A204.1 (cell line): ENCODE results near the gene FAM89B.

Experiments
- FAIRE-seq: peaks from 2 replicates; lab custom pipeline; 2012; peaks lifted over from hg19 to GRCh38; lab: Jason Lieb, UNC

Gene FAM89B

GRCh38 chr11:65574811-65575567, 2.7 kb downstream of the FAM89B start:
- no peak for FAIRE-seq

GRCh38 chr11:65575568-65576231, 3.4 kb downstream of the FAM89B start, which contains the start of gene EHBP1L1:
Gene EHBP1L1, plus strand, starts transcription at chr11:65576053. Its CDS starts 250 bp downstream, at chr11:65576303.
- no peak for FAIRE-seq

GRCh38 chr11:65576232-65576866, 4.0 kb downstream of the FAM89B start:
- FAIRE-seq = no peak

- no peak for FAIRE-seq
Measured at GRCh38 chr11:65576867-65577755, 4.8 kb downstream of the FAM89B start.

GRCh38 chr11:65577756-65578109, 5.4 kb downstream of the FAM89B start:
- no peak for FAIRE-seq

- FAIRE-seq = no peak
Measured at GRCh38 chr11:65578134-65578533, 5.8 kb downstream of the FAM89B start.

- no peak for FAIRE-seq
Measured at GRCh38 chr11:65578667-65579066, 6.3 kb downstream of the FAM89B start.

- no peak for FAIRE-seq
Measured at GRCh38 chr11:65579291-65579690, 7.0 kb downstream of the FAM89B start.

- FAIRE-seq = no peak
Measured at GRCh38 chr11:65580031-65580692, 7.8 kb downstream of the FAM89B start.

GRCh38 chr11:65580756-65581155, 8.4 kb downstream of the FAM89B start:
- FAIRE-seq = no peak

- FAIRE-seq = no peak
Measured at GRCh38 chr11:65581928-65582327, 9.6 kb downstream of the FAM89B start.

GRCh38 chr11:65583589-65583988, 11.3 kb downstream of the FAM89B start:
- no peak for FAIRE-seq

- no peak for FAIRE-seq
Measured at GRCh38 chr11:65584106-65584505, 11.8 kb downstream of the FAM89B start.

- FAIRE-seq = no peak
Measured at GRCh38 chr11:65584723-65585171, 12.4 kb downstream of the FAM89B start.

GRCh38 chr11:65585396-65586246, 13.3 kb downstream of the FAM89B start:
- FAIRE-seq = no peak

GRCh38 chr11:65586247-65586630, 13.9 kb downstream of the FAM89B start:
- no peak for FAIRE-seq

- FAIRE-seq = no peak
Measured at GRCh38 chr11:65586676-65587075, 14.3 kb downstream of the FAM89B start.

GRCh38 chr11:65588199-65589054, 16.1 kb downstream of the FAM89B start:
- no peak for FAIRE-seq

GRCh38 chr11:65589444-65590239, 17.3 kb downstream of the FAM89B start:
- FAIRE-seq = no peak
